ENCODE results near the gene SGCD.

DNA sequence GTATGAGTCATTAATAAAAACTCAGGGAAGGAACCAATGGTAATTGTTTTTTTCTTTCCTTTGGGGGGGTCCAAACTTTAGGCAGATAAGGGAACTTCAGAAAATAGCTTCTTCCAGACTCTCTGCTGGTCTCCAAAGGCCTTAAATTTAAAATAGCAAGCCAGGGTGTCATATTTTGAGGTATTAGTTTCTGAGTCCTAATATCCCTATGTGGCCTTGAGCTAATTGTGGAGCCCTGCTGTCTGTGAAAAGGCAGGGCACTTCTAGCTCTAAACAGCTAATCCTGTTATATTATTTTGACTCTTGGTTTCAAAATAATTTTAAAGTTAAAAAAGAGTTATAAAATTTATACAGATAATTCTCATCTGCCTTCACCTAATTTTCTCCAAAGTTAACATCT lies 327.5 kb downstream of the SGCD start:
- no peak for TF ChIP-seq POLR2A (IDR thresholded peaks at IDR 0.05)
- TF ChIP-seq, protein P1, sequence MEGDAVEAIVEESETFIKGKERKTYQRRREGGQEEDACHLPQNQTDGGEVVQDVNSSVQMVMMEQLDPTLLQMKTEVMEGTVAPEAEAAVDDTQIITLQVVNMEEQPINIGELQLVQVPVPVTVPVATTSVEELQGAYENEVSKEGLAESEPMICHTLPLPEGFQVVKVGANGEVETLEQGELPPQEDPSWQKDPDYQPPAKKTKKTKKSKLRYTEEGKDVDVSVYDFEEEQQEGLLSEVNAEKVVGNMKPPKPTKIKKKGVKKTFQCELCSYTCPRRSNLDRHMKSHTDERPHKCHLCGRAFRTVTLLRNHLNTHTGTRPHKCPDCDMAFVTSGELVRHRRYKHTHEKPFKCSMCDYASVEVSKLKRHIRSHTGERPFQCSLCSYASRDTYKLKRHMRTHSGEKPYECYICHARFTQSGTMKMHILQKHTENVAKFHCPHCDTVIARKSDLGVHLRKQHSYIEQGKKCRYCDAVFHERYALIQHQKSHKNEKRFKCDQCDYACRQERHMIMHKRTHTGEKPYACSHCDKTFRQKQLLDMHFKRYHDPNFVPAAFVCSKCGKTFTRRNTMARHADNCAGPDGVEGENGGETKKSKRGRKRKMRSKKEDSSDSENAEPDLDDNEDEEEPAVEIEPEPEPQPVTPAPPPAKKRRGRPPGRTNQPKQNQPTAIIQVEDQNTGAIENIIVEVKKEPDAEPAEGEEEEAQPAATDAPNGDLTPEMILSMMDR (IDR thresholded peaks at IDR 0.05): no peak
